ENCODE data around the gene FOXF2. TPM values are rescaled to one million over a fixed set of nuclear protein-coding genes. Genes with fewer than 3 reads are reported as not detected.
"Not testable (repeated sequence)": the region's sequence is repeated elsewhere in the genome, so short reads cannot be mapped to it uniquely, and the experiment has no call there.

The FOXF2 gene
- total RNA-seq, 1 experiment from 2014 or later, result not detected

- H4K20me1 ChIP-seq (ENCODE audit: insufficient read depth, low read depth, low read length); H3K27ac ChIP-seq (ENCODE audit: low read length); H3K36me3 ChIP-seq (ENCODE audit: insufficient read depth, low read length); H3K9me2 ChIP-seq (replicated peaks; ENCODE audit: insufficient read depth, low read length); H3K9me3 ChIP-seq (ENCODE audit: low read length); DNase-seq; H3K4me3 ChIP-seq (ENCODE audit: low read length); H3K9ac ChIP-seq (ENCODE audit: low read length); H3K27me3 ChIP-seq (ENCODE audit: low read length); H3K79me2 ChIP-seq (ENCODE audit: low read length); H2AFZ ChIP-seq (ENCODE audit: low read length); H3K4me2 ChIP-seq (ENCODE audit: low read depth, low read length, poor library complexity, severe bottlenecking); H3K4me1 ChIP-seq (ENCODE audit: low read length): not testable (repeated sequence)
These were observed 27.7 kb upstream of the FOXF2 start for GRCh38 chr6:1361717-1362116.

- H3K4me1 ChIP-seq (ENCODE audit: low read length), result no peaks in the 10 kb centered on the region
- no peaks in the 10 kb centered on the region for H4K20me1 ChIP-seq (ENCODE audit: insufficient read depth, low read depth, low read length)
- H2AFZ ChIP-seq (ENCODE audit: low read length), result no peak overlapping the region
- no peak overlapping the region for H3K27ac ChIP-seq (ENCODE audit: low read length)
- no peaks in the 10 kb centered on the region for H3K36me3 ChIP-seq (ENCODE audit: insufficient read depth, low read length)
- H3K9ac ChIP-seq (ENCODE audit: low read length), result no peak overlapping the region
- no peaks in the 10 kb centered on the region for H3K9me2 ChIP-seq (replicated peaks; ENCODE audit: insufficient read depth, low read length)
- no peaks in the 10 kb centered on the region for H3K9me3 ChIP-seq (ENCODE audit: low read length)
- no peaks in the 10 kb centered on the region for H3K27me3 ChIP-seq (ENCODE audit: low read length)
- no peak for DNase-seq
- H3K4me2 ChIP-seq (ENCODE audit: low read depth, low read length, poor library complexity, severe bottlenecking), result no peak overlapping the region
- H3K79me2 ChIP-seq (ENCODE audit: low read length), result no peaks in the 10 kb centered on the region
- H3K4me3 ChIP-seq (ENCODE audit: low read length), result no peak overlapping the region
These were observed 26.7 kb upstream of the FOXF2 start for GRCh38 chr6:1362643-1363042.

- DNase-seq, result no peak
- no peaks in the 10 kb centered on the region for H3K4me1 ChIP-seq (ENCODE audit: low read length)
These were observed 26.1 kb upstream of the FOXF2 start for GRCh38 chr6:1363298-1363697.

GRCh38 chr6:1363729-1364572 is 25.4 kb upstream of the FOXF2 start:
- DNase-seq, result peak; percentile 45
- H3K27ac ChIP-seq (ENCODE audit: low read length), result no peak overlapping the region
- H2AFZ ChIP-seq (ENCODE audit: low read length), result no peak overlapping the region
- H3K27me3 ChIP-seq (ENCODE audit: low read length), result no peaks in the 10 kb centered on the region
- no peaks in the 10 kb centered on the region for H3K4me1 ChIP-seq (ENCODE audit: low read length)
- no peaks in the 10 kb centered on the region for H4K20me1 ChIP-seq (ENCODE audit: insufficient read depth, low read depth, low read length)
- H3K9me2 ChIP-seq (replicated peaks; ENCODE audit: insufficient read depth, low read length), result no peaks in the 10 kb centered on the region
- H3K4me2 ChIP-seq (ENCODE audit: low read depth, low read length, poor library complexity, severe bottlenecking), result no peak overlapping the region
- H3K79me2 ChIP-seq (ENCODE audit: low read length), result no peaks in the 10 kb centered on the region
- no peaks in the 10 kb centered on the region for H3K9me3 ChIP-seq (ENCODE audit: low read length)
- no peak overlapping the region for H3K9ac ChIP-seq (ENCODE audit: low read length)
- no peak overlapping the region for H3K4me3 ChIP-seq (ENCODE audit: low read length)
- no peaks in the 10 kb centered on the region for H3K36me3 ChIP-seq (ENCODE audit: insufficient read depth, low read length)

More at GRCh38 chr6:1363298-1363697, 26.1 kb upstream of the FOXF2 start:
- no peak overlapping the region for H3K4me2 ChIP-seq (ENCODE audit: low read depth, low read length, poor library complexity, severe bottlenecking)
- H3K4me3 ChIP-seq (ENCODE audit: low read length), result no peak overlapping the region
- no peaks in the 10 kb centered on the region for H3K36me3 ChIP-seq (ENCODE audit: insufficient read depth, low read length)
- no peak overlapping the region for H3K27ac ChIP-seq (ENCODE audit: low read length)
- no peaks in the 10 kb centered on the region for H4K20me1 ChIP-seq (ENCODE audit: insufficient read depth, low read depth, low read length)
- H3K9ac ChIP-seq (ENCODE audit: low read length), result no peak overlapping the region
- no peaks in the 10 kb centered on the region for H3K9me2 ChIP-seq (replicated peaks; ENCODE audit: insufficient read depth, low read length)
- no peak overlapping the region for H2AFZ ChIP-seq (ENCODE audit: low read length)
- H3K79me2 ChIP-seq (ENCODE audit: low read length), result no peaks in the 10 kb centered on the region
- no peaks in the 10 kb centered on the region for H3K27me3 ChIP-seq (ENCODE audit: low read length)
- no peaks in the 10 kb centered on the region for H3K9me3 ChIP-seq (ENCODE audit: low read length)

GRCh38 chr6:1364791-1365190 is 24.6 kb upstream of the FOXF2 start:
- H3K4me3 ChIP-seq (ENCODE audit: low read length), result no peak overlapping the region
- H3K27me3 ChIP-seq (ENCODE audit: low read length), result no peaks in the 10 kb centered on the region
- H3K36me3 ChIP-seq (ENCODE audit: insufficient read depth, low read length), result no peaks in the 10 kb centered on the region
- no peak overlapping the region for H3K9ac ChIP-seq (ENCODE audit: low read length)
- H3K9me2 ChIP-seq (replicated peaks; ENCODE audit: insufficient read depth, low read length), result no peaks in the 10 kb centered on the region
- H3K9me3 ChIP-seq (ENCODE audit: low read length), result no peaks in the 10 kb centered on the region
- no peak overlapping the region for H2AFZ ChIP-seq (ENCODE audit: low read length)
- no peak overlapping the region for H3K4me2 ChIP-seq (ENCODE audit: low read depth, low read length, poor library complexity, severe bottlenecking)
- no peak overlapping the region for H3K27ac ChIP-seq (ENCODE audit: low read length)
- DNase-seq, result no peak
- H3K4me1 ChIP-seq (ENCODE audit: low read length), result no peaks in the 10 kb centered on the region
- no peaks in the 10 kb centered on the region for H4K20me1 ChIP-seq (ENCODE audit: insufficient read depth, low read depth, low read length)
- no peaks in the 10 kb centered on the region for H3K79me2 ChIP-seq (ENCODE audit: low read length)

GRCh38 chr6:1365686-1366085 is 23.7 kb upstream of the FOXF2 start:
- Histone ChIP-seq H3K9me3 (ENCODE audit: low read length) (no peaks in the 10 kb centered on the region), H3K27ac (ENCODE audit: low read length) (no peak overlapping the region), H3K79me2 (ENCODE audit: low read length) (no peaks in the 10 kb centered on the region), H3K9me2 (replicated peaks; ENCODE audit: insufficient read depth, low read length) (no peaks in the 10 kb centered on the region), H3K36me3 (ENCODE audit: insufficient read depth, low read length) (no peaks in the 10 kb centered on the region), H2AFZ (ENCODE audit: low read length) (no peak overlapping the region), H3K27me3 (ENCODE audit: low read length) (no peaks in the 10 kb centered on the region), H3K4me1 (ENCODE audit: low read length) (no peaks in the 10 kb centered on the region), H3K4me3 (ENCODE audit: low read length) (no peak overlapping the region), H4K20me1 (ENCODE audit: insufficient read depth, low read depth, low read length) (no peaks in the 10 kb centered on the region), H3K9ac (ENCODE audit: low read length) (no peak overlapping the region), H3K4me2 (ENCODE audit: low read depth, low read length, poor library complexity, severe bottlenecking) (no peak overlapping the region)
- no peak for DNase-seq

- H2AFZ ChIP-seq (ENCODE audit: low read length), result no peak overlapping the region
- no peak overlapping the region for H3K4me3 ChIP-seq (ENCODE audit: low read length)
- no peak overlapping the region for H3K27ac ChIP-seq (ENCODE audit: low read length)
- H3K9me2 ChIP-seq (replicated peaks; ENCODE audit: insufficient read depth, low read length), result no peaks in the 10 kb centered on the region
- H4K20me1 ChIP-seq (ENCODE audit: insufficient read depth, low read depth, low read length), result no peaks in the 10 kb centered on the region
- H3K27me3 ChIP-seq (ENCODE audit: low read length), result no peaks in the 10 kb centered on the region
- H3K4me2 ChIP-seq (ENCODE audit: low read depth, low read length, poor library complexity, severe bottlenecking), result no peak overlapping the region
- DNase-seq, result no peak
- no peak overlapping the region for H3K9ac ChIP-seq (ENCODE audit: low read length)
- no peaks in the 10 kb centered on the region for H3K79me2 ChIP-seq (ENCODE audit: low read length)
- no peaks in the 10 kb centered on the region for H3K4me1 ChIP-seq (ENCODE audit: low read length)
- no peaks in the 10 kb centered on the region for H3K9me3 ChIP-seq (ENCODE audit: low read length)
- no peaks in the 10 kb centered on the region for H3K36me3 ChIP-seq (ENCODE audit: insufficient read depth, low read length)
These were observed 21.6 kb upstream of the FOXF2 start for GRCh38 chr6:1367771-1368170.

GRCh38 chr6:1368940-1369339 is 20.4 kb upstream of the FOXF2 start:
- no peak overlapping the region for H3K4me3 ChIP-seq (ENCODE audit: low read length)
- no peaks in the 10 kb centered on the region for H3K79me2 ChIP-seq (ENCODE audit: low read length)
- H3K9me2 ChIP-seq (replicated peaks; ENCODE audit: insufficient read depth, low read length), result no peaks in the 10 kb centered on the region
- H3K27ac ChIP-seq (ENCODE audit: low read length), result no peak overlapping the region
- no peaks in the 10 kb centered on the region for H3K9me3 ChIP-seq (ENCODE audit: low read length)
- no peaks in the 10 kb centered on the region for H4K20me1 ChIP-seq (ENCODE audit: insufficient read depth, low read depth, low read length)
- no peaks in the 10 kb centered on the region for H3K4me1 ChIP-seq (ENCODE audit: low read length)
- H3K27me3 ChIP-seq (ENCODE audit: low read length), result no peaks in the 10 kb centered on the region
- H2AFZ ChIP-seq (ENCODE audit: low read length), result no peak overlapping the region
- no peak overlapping the region for H3K4me2 ChIP-seq (ENCODE audit: low read depth, low read length, poor library complexity, severe bottlenecking)
- DNase-seq, result no peak
- H3K9ac ChIP-seq (ENCODE audit: low read length), result no peak overlapping the region
- H3K36me3 ChIP-seq (ENCODE audit: insufficient read depth, low read length), result no peaks in the 10 kb centered on the region

All from Karpas-422 (cell line).